Activated CD4-positive, CD25-positive, alpha-beta regulatory T cell treated with anti-CD3 and anti-CD28 coated beads, Interleukin-2, amount 50 U/mL, for 24 hours (primary cell): ENCODE measurements around the gene STON2.
"Not testable (repeated sequence)": the region's sequence is repeated elsewhere in the genome, so short reads cannot be mapped to it uniquely, and the experiment has no call there.

Experiments
- ATAC-seq, 2 donors: fragments of 150-1000 bp; cut with Tn5 transposase; one replicate each; pipeline ENCODE4 v1.10.0; 2021; ENCODE audit warnings: mild to moderate bottlenecking in 1 of 2, moderate library complexity in 1 of 2

STON2 gene

GRCh38 chr14:81264671-81265070 lies 135.5 kb downstream of the STON2 start:
- no peak for ATAC-seq

GRCh38 chr14:81263777-81264410 lies 136.2 kb downstream of the STON2 start:
- ATAC-seq = no peak

- no peak for ATAC-seq
Measured at GRCh38 chr14:81261176-81261575, 138.9 kb downstream of the STON2 start.

- ATAC-seq = no peak
Measured at GRCh38 chr14:81260732-81261131, 139.4 kb downstream of the STON2 start.

GRCh38 chr14:81256289-81256960 lies 143.7 kb downstream of the STON2 start:
- peak in 1 of 2 donors; percentile 35 for ATAC-seq

GRCh38 chr14:81252278-81252677 lies 147.8 kb downstream of the STON2 start:
- ATAC-seq = no peak

- ATAC-seq = no peak
Measured at GRCh38 chr14:81247271-81247766, 152.8 kb downstream of the STON2 start.

GRCh38 chr14:81246461-81247270 lies 153.5 kb downstream of the STON2 start:
- no peak for ATAC-seq

GRCh38 chr14:81245771-81246170 lies 154.4 kb downstream of the STON2 start:
- ATAC-seq = no peak

GRCh38 chr14:81244431-81244830 lies 155.7 kb downstream of the STON2 start:
- not testable (repeated sequence) for ATAC-seq

GRCh38 chr14:81243499-81243898 lies 156.6 kb downstream of the STON2 start:
- ATAC-seq = no peak

GRCh38 chr14:81236849-81237248 lies 163.3 kb downstream of the STON2 start:
- not testable (repeated sequence) for ATAC-seq

GRCh38 chr14:81236138-81236537 lies 164.0 kb downstream of the STON2 start:
- ATAC-seq = no peak

GRCh38 chr14:81235096-81235495 lies 165.0 kb downstream of the STON2 start:
- peak in 1 of 2 donors; percentile 38 for ATAC-seq

GRCh38 chr14:81234278-81234677 lies 165.8 kb downstream of the STON2 start:
- ATAC-seq = no peak

GRCh38 chr14:81233615-81234014 lies 166.5 kb downstream of the STON2 start:
- ATAC-seq = no peak

- ATAC-seq = no peak
Measured at GRCh38 chr14:81231540-81231939, 168.6 kb downstream of the STON2 start.

- no peak for ATAC-seq
Measured at GRCh38 chr14:81224222-81224621, 175.9 kb downstream of the STON2 start.

GRCh38 chr14:81223788-81224187 lies 176.3 kb downstream of the STON2 start:
- not testable (repeated sequence) for ATAC-seq

- ATAC-seq = no peak
Measured at GRCh38 chr14:81222691-81223090, 177.4 kb downstream of the STON2 start.

GRCh38 chr14:81222126-81222525 lies 178.0 kb downstream of the STON2 start:
- no peak for ATAC-seq

GRCh38 chr14:81221579-81222102 lies 178.5 kb downstream of the STON2 start:
- ATAC-seq = no peak
